ENCODE results near the gene MRPL19.
A peak's percentile ranks its signal among the peaks of the same experiment; 100 is the strongest.

Gene MRPL19

GRCh38 chr2:75646583-75647425 is at the start of gene MRPL19:
Gene MRPL19 (plus strand): TSS chr2:75646783. CDS start chr2:75646808, 25 bp downstream.
- peak; percentile 66 for DNase-seq (ENCODE audit: low read depth)

- DNase-seq (ENCODE audit: low read depth): no peak
Observed at GRCh38 chr2:75596784-75597183, 49.8 kb upstream of the MRPL19 start.

- DNase-seq (ENCODE audit: low read depth): no peak
Observed at GRCh38 chr2:75597949-75598348, 48.6 kb upstream of the MRPL19 start.

GRCh38 chr2:75598589-75599155 is 47.9 kb upstream of the MRPL19 start:
- no peak for DNase-seq (ENCODE audit: low read depth)

GRCh38 chr2:75600461-75601011 is 46.0 kb upstream of the MRPL19 start:
- no peak for DNase-seq (ENCODE audit: low read depth)

- DNase-seq (ENCODE audit: low read depth): no peak
Observed at GRCh38 chr2:75602724-75603342, 43.8 kb upstream of the MRPL19 start.

GRCh38 chr2:75603477-75603876 is 43.1 kb upstream of the MRPL19 start:
- no peak for DNase-seq (ENCODE audit: low read depth)

- no peak for DNase-seq (ENCODE audit: low read depth)
Observed at GRCh38 chr2:75604484-75604883, 42.1 kb upstream of the MRPL19 start.

GRCh38 chr2:75605770-75606529 is 40.6 kb upstream of the MRPL19 start:
- no peak for DNase-seq (ENCODE audit: low read depth)

GRCh38 chr2:75606761-75607399 is 39.7 kb upstream of the MRPL19 start:
- DNase-seq (ENCODE audit: low read depth): no peak

- DNase-seq (ENCODE audit: low read depth): no peak
Observed at GRCh38 chr2:75607400-75607798, 39.2 kb upstream of the MRPL19 start.

- DNase-seq (ENCODE audit: low read depth): no peak
Observed at GRCh38 chr2:75607988-75608683, 38.4 kb upstream of the MRPL19 start.

- peak; percentile 25 for DNase-seq (ENCODE audit: low read depth)
Observed at GRCh38 chr2:75608684-75609333, 37.8 kb upstream of the MRPL19 start.

- no peak for DNase-seq (ENCODE audit: low read depth)
Observed at GRCh38 chr2:75609334-75609689, 37.3 kb upstream of the MRPL19 start.

- no peak for DNase-seq (ENCODE audit: low read depth)
Observed at GRCh38 chr2:75609937-75610508, 36.6 kb upstream of the MRPL19 start.

GRCh38 chr2:75610671-75611070 is 35.9 kb upstream of the MRPL19 start:
- no peak for DNase-seq (ENCODE audit: low read depth)

- no peak for DNase-seq (ENCODE audit: low read depth)
Observed at GRCh38 chr2:75612108-75612861, 34.3 kb upstream of the MRPL19 start.

GRCh38 chr2:75612862-75613243 is 33.7 kb upstream of the MRPL19 start:
- DNase-seq (ENCODE audit: low read depth): no peak

GRCh38 chr2:75614162-75614651 is 32.4 kb upstream of the MRPL19 start:
- no peak for DNase-seq (ENCODE audit: low read depth)
